ENCODE results near the gene AXIN2.
"Not testable (repeated sequence)": the region's sequence is repeated elsewhere in the genome, so short reads cannot be mapped to it uniquely, and the experiment has no call there.

The AXIN2 gene

GRCh38 chr17:65537845-65538674, 23.4 kb downstream of the AXIN2 start:
- in situ Hi-C loops (cut with MboI; ENCODE audit: low sequenced_read_pairs), result no loop called here

GRCh38 chr17:65537343-65537844, 24.1 kb downstream of the AXIN2 start:
- in situ Hi-C loops (cut with MboI; ENCODE audit: low sequenced_read_pairs), result no loop called here

- in situ Hi-C loops (cut with MboI; ENCODE audit: low sequenced_read_pairs), result no loop called here
Measured at GRCh38 chr17:65536573-65537342, 24.7 kb downstream of the AXIN2 start.

- in situ Hi-C loops (cut with MboI; ENCODE audit: low sequenced_read_pairs), result no loop called here
Measured at GRCh38 chr17:65535777-65536572, 25.5 kb downstream of the AXIN2 start.

GRCh38 chr17:65533852-65534457, 27.5 kb downstream of the AXIN2 start:
- in situ Hi-C loops (cut with MboI; ENCODE audit: low sequenced_read_pairs), result no loop called here

- in situ Hi-C loops (cut with MboI; ENCODE audit: low sequenced_read_pairs), result no loop called here
Measured at GRCh38 chr17:65533056-65533745, 28.2 kb downstream of the AXIN2 start.

- in situ Hi-C loops (cut with MboI; ENCODE audit: low sequenced_read_pairs), result no loop called here
Measured at GRCh38 chr17:65532101-65532890, 29.2 kb downstream of the AXIN2 start.

GRCh38 chr17:65531256-65532100, 30.0 kb downstream of the AXIN2 start:
- in situ Hi-C loops (cut with MboI; ENCODE audit: low sequenced_read_pairs), result no loop called here

GRCh38 chr17:65530523-65531255, 30.8 kb downstream of the AXIN2 start:
- in situ Hi-C loops (cut with MboI; ENCODE audit: low sequenced_read_pairs), result no loop called here

GRCh38 chr17:65529761-65530522, 31.5 kb downstream of the AXIN2 start:
- in situ Hi-C loops (cut with MboI; ENCODE audit: low sequenced_read_pairs), result no loop called here

GRCh38 chr17:65529040-65529633, 32.3 kb downstream of the AXIN2 start:
- in situ Hi-C loops (cut with MboI; ENCODE audit: low sequenced_read_pairs), result no loop called here

- in situ Hi-C loops (cut with MboI; ENCODE audit: low sequenced_read_pairs), result no loop called here
Measured at GRCh38 chr17:65527857-65528591, 33.4 kb downstream of the AXIN2 start.

- in situ Hi-C loops (cut with MboI; ENCODE audit: low sequenced_read_pairs), result no loop called here
Measured at GRCh38 chr17:65527381-65527780, 34.1 kb downstream of the AXIN2 start.

GRCh38 chr17:65526854-65527253, 34.6 kb downstream of the AXIN2 start:
- in situ Hi-C loops (cut with MboI; ENCODE audit: low sequenced_read_pairs), result not testable (repeated sequence)

GRCh38 chr17:65523853-65524664, 37.4 kb downstream of the AXIN2 start:
- in situ Hi-C loops (cut with MboI; ENCODE audit: low sequenced_read_pairs), result no loop called here

Data from hTERT RPE-1 (cell line).